GM21723 (cell line): Measurements from ENCODE around the gene DRC7.

Source experiments
- ATAC-seq: cut with Tn5 transposase; IDR thresholded peaks from one replicate; pipeline ENCODE4 v1.9.1; 2021; ENCODE audit warnings: mild to moderate bottlenecking, moderate library complexity; ENCODE audit not compliant: unreplicated experiment

DRC7 gene

DNA sequence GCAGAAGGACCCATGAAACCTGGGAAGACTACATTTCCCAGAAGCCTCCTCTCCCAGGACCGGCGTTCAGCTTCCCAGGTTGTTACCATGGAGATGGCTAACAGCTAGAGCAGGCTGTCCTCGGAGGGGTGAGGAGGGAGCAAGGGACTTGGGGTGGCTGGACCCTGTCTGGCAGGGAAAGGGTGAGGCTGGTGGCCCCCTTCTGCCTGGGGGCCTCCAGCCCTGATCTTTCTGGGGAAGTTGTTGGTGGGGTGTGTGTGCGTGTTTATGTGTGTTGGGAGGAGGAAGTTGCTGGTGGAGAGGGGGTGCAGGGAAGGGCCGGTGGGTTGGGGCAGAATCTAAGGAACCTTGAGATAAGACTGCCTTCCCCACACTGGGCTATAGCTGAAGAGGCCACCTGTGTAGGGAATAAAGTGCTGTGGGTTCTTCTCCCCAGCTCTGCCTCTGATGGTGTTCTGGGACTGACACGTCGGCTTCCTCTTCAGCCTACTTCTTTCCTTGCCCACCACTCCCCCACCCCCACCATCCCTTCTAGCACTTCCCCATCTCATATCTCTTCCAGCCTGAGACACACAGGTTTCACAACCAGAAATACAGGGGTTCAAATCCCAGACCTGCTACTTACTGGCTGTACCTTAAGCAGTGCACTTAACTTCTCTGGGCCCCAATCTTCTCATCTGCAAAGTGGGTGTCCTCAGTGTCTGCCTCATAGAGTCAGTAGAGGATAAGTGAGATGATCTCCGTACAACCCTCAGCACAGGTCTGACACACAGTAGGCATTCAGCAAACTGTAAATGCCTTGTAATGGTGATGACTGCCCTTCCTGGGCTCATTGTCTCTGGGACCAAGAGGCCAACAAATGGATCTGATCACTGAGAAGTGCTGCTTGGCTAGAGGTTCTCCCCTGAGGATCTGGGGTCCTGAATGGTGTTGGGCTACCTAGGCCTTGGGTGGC is at the start of gene DRC7:
Gene DRC7, plus strand, starts transcription at position 82 of the 955 bp plus-strand sequence. CDS start 3,144 bp downstream, outside the sequence.
- no peak for ATAC-seq

- no peak for ATAC-seq
These were observed 49.4 kb upstream of the DRC7 start for GRCh38 chr16:57645169-57645568.

DNA sequence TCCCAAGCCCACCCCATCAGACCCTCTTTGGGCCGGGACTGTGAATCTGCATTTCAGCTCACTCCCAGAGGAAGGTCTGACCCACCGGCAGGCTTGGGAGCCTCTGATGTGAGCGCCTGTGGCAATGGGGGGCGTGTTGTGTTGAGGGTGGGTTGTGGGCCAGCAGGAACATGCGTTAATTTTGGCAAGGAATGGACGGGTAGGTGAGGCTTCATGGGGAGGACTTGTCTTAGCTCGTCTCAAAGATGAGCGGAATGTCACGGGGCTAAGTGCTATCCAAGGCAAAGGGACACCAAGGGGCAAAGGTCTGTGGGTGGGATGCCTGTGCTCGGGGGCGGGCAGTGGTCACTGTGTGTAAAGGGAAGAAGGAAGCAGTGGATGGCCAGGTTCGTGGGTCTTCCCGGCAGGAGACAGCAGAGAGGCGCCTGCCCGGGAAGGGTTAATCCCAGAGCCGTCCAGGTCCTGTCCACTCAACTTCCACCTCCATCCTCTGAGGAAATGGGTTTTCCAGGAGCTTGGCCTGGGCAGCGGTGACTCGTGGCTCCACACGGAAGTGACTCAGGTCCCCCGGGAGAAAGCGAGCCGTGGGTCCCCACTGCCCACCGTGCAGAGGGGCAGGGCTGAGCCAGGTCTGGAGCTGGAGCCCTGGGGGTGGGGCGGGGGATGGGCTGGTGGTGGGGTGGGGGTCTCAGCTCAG is 48.8 kb upstream of the DRC7 start:
- no peak for ATAC-seq

- ATAC-seq, result no peak
These were observed 48.1 kb upstream of the DRC7 start for GRCh38 chr16:57646388-57647039.

GRCh38 chr16:57647136-57647875 is 47.3 kb upstream of the DRC7 start:
- ATAC-seq, result no peak

- ATAC-seq, result no peak
These were observed 46.5 kb upstream of the DRC7 start for GRCh38 chr16:57648125-57648524.

GRCh38 chr16:57648581-57649442 is 45.8 kb upstream of the DRC7 start:
- peak; percentile 62 for ATAC-seq

DNA sequence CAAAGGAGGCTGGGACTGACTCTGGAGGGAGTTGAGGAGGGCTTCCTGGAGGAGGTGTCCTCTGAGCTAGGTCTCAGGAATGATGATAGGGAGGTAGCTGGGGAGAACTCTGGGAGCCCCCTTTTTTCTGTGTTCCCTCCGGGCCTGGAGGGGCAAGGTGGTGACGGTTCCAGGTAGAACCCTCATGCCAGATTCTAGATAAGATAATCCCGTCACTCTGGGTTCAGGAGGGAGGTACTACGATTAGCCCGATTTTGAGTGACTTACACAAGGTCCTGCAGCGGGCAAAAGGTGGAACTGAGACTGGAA is 45.2 kb upstream of the DRC7 start:
- ATAC-seq, result no peak

- ATAC-seq, result no peak
These were observed 44.8 kb upstream of the DRC7 start for GRCh38 chr16:57649846-57650245.

DNA sequence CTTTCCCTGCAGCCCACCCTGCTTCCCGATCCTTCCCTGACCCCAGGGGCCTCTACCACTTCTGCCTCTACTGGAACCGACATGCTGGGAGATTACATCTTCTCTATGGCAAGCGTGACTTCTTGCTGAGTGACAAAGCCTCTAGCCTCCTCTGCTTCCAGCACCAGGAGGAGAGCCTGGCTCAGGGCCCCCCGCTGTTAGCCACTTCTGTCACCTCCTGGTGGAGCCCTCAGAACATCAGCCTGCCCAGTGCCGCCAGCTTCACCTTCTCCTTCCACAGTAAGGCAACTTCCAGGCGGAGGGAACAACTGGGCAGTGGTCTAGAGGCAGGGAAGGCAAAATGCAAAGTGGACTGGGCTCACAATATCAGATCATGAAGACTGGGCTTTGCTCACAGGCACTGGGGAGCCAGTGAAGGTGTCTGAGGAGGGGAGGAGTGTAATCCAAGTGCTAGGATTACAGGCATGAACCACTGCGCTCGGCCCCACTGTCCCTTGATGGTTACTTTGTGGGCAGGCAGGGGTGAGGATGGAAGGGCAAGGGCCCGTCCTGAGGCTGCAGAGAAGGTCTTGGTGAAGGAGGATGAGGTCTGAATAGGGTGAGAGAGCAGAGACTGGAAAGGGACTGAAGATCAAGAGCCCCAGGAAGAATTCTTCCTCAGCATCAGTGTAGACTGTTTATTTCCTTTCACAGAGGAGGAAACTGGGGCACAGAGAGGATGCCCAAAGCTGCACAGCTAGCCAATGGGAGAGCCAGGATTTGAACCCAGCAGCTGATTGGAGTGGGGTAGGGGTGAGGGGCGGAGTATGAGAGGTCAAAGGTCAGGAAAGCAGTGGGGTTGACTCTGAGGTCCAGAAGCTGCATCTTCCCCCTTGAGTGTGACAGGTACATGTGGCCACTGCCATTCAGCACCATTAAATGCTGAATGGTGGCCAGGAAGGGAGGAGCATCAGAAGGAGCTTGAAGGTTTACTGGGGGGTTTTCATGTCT is 43.0 kb upstream of the DRC7 start:
- ATAC-seq, result no peak

- no peak for ATAC-seq
These were observed 41.7 kb upstream of the DRC7 start for GRCh38 chr16:57652695-57653471.

GRCh38 chr16:57653936-57654335 is 40.7 kb upstream of the DRC7 start:
- no peak for ATAC-seq

DNA sequence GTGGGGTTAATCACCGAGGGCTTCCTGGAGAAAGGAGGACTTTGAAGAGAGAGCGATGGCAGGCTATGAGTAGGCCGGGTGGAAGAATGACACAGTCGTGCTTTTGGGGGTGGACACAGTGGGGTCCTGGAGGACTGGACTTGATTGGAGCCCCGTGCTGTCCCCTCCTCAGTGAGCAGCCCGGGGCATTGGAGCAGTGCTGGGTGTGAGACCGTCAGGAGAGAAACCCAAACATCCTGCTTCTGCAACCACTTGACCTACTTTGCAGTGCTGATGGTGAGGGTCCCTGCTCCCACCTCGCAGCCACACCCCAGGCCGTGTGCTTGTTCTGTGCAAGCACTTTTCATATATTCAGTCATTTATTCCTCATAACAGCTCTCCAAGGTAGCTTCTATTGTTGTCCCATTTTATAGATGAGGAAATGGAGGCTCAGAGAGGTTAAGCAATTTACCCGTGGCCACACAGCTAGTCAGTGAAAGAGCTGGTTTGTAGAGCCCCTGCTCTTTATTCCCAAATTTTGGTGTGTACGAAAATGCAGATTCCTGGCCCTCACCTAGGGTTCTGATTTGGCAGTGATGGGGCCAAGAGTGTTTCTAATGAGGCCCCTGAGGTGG is 38.2 kb upstream of the DRC7 start:
- no peak for ATAC-seq

GRCh38 chr16:57657228-57657627 is 37.4 kb upstream of the DRC7 start:
- ATAC-seq, result no peak

DNA sequence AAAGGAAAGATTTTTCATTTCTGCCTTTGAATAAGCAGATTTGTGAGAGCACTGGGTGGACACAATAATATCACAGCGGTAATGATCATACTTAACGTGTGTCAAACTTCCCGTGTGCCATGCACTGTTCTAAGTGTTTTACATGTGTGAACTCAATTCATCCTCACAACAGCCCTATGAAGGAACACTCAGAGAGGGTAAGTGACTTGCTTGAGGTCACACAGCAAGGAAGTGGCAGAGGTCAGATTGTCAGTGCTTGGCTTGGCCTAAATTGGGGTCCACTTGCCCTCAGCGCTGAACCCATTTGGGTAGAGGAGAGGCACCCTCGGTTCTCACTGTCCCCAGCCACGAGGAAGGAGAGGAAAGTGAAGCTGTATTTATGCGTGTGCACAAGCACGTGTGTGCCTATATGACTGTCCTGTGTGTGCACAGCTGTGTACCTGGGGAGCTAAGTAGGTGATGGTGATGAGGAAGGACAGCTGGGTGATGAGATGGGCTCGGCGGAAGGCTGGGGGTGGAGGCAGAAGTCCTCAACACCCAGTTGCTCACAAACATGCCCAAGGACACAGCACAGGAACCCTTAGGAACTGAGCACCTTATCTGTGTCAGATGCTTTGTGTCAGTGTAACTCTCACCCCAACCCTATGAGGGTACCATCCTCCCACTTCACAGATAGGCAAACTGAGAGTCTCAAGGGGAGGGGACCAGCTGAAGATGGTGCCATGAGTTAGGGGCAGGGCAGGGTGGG is 36.3 kb upstream of the DRC7 start:
- ATAC-seq, result no peak

GRCh38 chr16:57658878-57659674 is 35.5 kb upstream of the DRC7 start:
- ATAC-seq, result no peak
